ENCODE data around the gene FIBP. TPM values are rescaled to one million over a fixed set of nuclear protein-coding genes. Genes with fewer than 3 reads are reported as not detected.

The FIBP gene
- total and polyA plus RNA-seq, 2 experiments from 2014 or later: 200 to 201 TPM

GRCh38 chr11:65906602-65907001, 18.3 kb upstream of the FIBP start:
- Histone ChIP-seq H3K27me3 (replicated peaks; ENCODE audit: insufficient read depth) (no peaks in the 10 kb centered on the region), H3K27ac (no peak overlapping the region), H4K20me1 (ENCODE audit: insufficient read depth) (no peaks in the 10 kb centered on the region), H3K4me1 (ENCODE audit: insufficient read depth) (peaks cover 45% of the 10 kb centered on the region), H3K9ac (no peak overlapping the region), H3K9me2 (ENCODE audit: insufficient read depth) (no peaks in the 10 kb centered on the region), H3F3A (ENCODE audit: insufficient read depth) (peaks cover 30% of the 10 kb centered on the region), H3K9me3 (ENCODE audit: low read depth) (no peaks in the 10 kb centered on the region), H3K36me3 (ENCODE audit: low read depth) (no peaks in the 10 kb centered on the region), H3K4me2 (ENCODE audit: unreplicated experiment) (no peak overlapping the region), H3K79me2 (ENCODE audit: insufficient read depth) (peaks cover 7% of the 10 kb centered on the region), H3K4me3 (no peak overlapping the region), H2AFZ (no peak overlapping the region)
- 78 to 80% methylated on average over 5 of the region's 5 CpGs for WGBS, 2 experiments (ENCODE audit: low coverage in 1 of 2, low lambda C conversion rate in 2 of 2, missing lambda C conversion rate in 2 of 2)
- TF ChIP-seq EZH2phosphoT487 (IDR thresholded peaks at IDR 0.05; ENCODE audit: insufficient read depth, low read depth): no peak
- no peak for TF ChIP-seq EZH2 (IDR thresholded peaks at IDR 0.05; ENCODE audit: insufficient read depth, poor library complexity, severe bottlenecking)
- in situ Hi-C loops (cut with MboI): no loop called here
- peak; percentile 54 for DNase-seq

DNA sequence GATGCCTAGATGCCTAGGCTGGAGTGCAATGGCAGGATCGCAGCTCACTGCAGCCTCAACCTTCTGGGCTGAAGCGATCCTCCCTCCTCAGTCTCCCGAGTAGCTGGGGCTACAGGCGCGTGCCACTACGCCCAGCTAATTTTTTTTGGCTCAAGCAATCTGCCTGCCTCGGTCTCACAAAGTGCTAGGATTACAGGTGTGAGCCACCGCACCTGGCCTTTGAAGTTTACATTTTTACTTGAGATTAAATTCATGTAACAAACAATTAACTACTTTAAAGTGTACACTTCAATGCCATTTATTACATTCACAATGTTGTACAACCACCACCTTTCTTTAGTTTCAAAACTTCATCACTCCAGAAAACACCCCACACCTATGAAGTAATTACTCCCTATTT, 15.4 kb upstream of the FIBP start:
- peak overlapping the region; percentile 70 for H3K9ac ChIP-seq
- H3K27me3 ChIP-seq (replicated peaks; ENCODE audit: insufficient read depth): no peaks in the 10 kb centered on the region
- peak overlapping the region; percentile 99 for H3K27ac ChIP-seq
- no peaks in the 10 kb centered on the region for H3K9me2 ChIP-seq (ENCODE audit: insufficient read depth)
- H3K9me3 ChIP-seq (ENCODE audit: low read depth): no peaks in the 10 kb centered on the region
- H3K79me2 ChIP-seq (ENCODE audit: insufficient read depth): peaks cover 28% of the 10 kb centered on the region
- peaks cover 40% of the 10 kb centered on the region for H3K4me1 ChIP-seq (ENCODE audit: insufficient read depth)
- no peaks in the 10 kb centered on the region for H4K20me1 ChIP-seq (ENCODE audit: insufficient read depth)
- no peak overlapping the region for H2AFZ ChIP-seq
- H3F3A ChIP-seq (ENCODE audit: insufficient read depth): peaks cover 38% of the 10 kb centered on the region
- WGBS, 2 experiments (ENCODE audit: low coverage in 1 of 2, low lambda C conversion rate in 2 of 2, missing lambda C conversion rate in 2 of 2): 74 to 79% methylated on average over 8 of the region's 8 CpGs
- H3K4me2 ChIP-seq (ENCODE audit: unreplicated experiment): peak overlapping the region; percentile 69
- TF ChIP-seq EZH2 (IDR thresholded peaks at IDR 0.05; ENCODE audit: insufficient read depth, poor library complexity, severe bottlenecking): no peak
- no peak for TF ChIP-seq EZH2phosphoT487 (IDR thresholded peaks at IDR 0.05; ENCODE audit: insufficient read depth, low read depth)
- in situ Hi-C loops (cut with MboI): no loop called here
- no peak overlapping the region for H3K4me3 ChIP-seq
- DNase-seq: no peak
- peaks cover under 1% of the 10 kb centered on the region; the same call in 1 of the 2 replicates for H3K36me3 ChIP-seq (ENCODE audit: low read depth)

DNA sequence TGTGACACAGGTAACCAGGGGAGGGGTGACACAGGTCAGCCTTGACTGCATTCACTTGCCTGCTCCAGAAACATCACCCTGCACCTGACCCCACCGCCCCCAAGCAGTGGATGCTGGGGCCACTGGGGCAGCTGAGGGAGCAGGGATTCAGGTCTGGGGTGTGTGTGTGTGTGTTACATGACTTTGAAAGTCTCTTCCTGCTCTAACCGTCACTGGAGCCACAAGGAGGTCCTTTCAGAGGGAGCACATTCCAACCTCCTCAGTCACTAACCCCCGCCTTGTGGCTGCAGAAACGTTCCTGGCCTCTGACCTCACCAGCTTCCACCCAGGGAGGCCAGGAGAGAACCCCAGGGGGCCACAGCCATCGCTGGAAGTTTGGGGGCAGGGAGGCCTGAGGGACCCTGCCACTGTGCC, 14.8 kb upstream of the FIBP start:
- Histone ChIP-seq H3K4me1 (ENCODE audit: insufficient read depth) (peaks cover 44% of the 10 kb centered on the region), H3K9me2 (ENCODE audit: insufficient read depth) (no peaks in the 10 kb centered on the region), H4K20me1 (ENCODE audit: insufficient read depth) (no peaks in the 10 kb centered on the region), H3K4me3 (peak overlapping the region; percentile 36; the same call in 1 of the 2 replicates), H3K36me3 (ENCODE audit: low read depth) (peaks cover 7% of the 10 kb centered on the region; the same call in 1 of the 2 replicates), H3K79me2 (ENCODE audit: insufficient read depth) (peaks cover 35% of the 10 kb centered on the region), H3K27me3 (replicated peaks; ENCODE audit: insufficient read depth) (no peaks in the 10 kb centered on the region), H3K27ac (peak overlapping the region; percentile 99), H3F3A (ENCODE audit: insufficient read depth) (peaks cover 44% of the 10 kb centered on the region), H3K9me3 (ENCODE audit: low read depth) (no peaks in the 10 kb centered on the region), H3K4me2 (ENCODE audit: unreplicated experiment) (peak overlapping the region; percentile 69), H3K9ac (peak overlapping the region; percentile 70), H2AFZ (no peak overlapping the region)
- in situ Hi-C loops (cut with MboI): no loop called here
- DNase-seq: peak; percentile 95
- WGBS, 2 experiments (ENCODE audit: low coverage in 1 of 2, low lambda C conversion rate in 2 of 2, missing lambda C conversion rate in 2 of 2): 0% methylated on average over 5 of the region's 5 CpGs
- TF ChIP-seq EZH2 (IDR thresholded peaks at IDR 0.05; ENCODE audit: insufficient read depth, poor library complexity, severe bottlenecking) (no peak), EZH2phosphoT487 (IDR thresholded peaks at IDR 0.05; ENCODE audit: insufficient read depth, low read depth) (no peak)

DNA sequence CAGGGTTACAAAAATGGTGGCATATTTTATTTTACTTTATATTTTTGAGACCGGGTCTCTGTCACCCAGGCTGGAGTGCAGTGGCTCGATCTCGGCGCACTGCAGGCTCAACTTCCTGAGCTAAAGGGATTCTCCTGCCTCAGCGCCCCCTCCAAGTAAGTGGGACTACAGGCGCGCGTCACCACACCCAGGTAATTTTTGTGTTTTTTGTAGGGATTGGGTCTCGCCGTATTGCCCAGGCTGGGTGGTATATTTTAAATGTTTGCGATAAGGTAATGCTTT, 12.6 kb upstream of the FIBP start:
- H3K27ac ChIP-seq: peak overlapping the region; percentile 99
- peak overlapping the region; percentile 95; the same call in 1 of the 2 replicates for H3K4me3 ChIP-seq
- no peak overlapping the region for H2AFZ ChIP-seq
- peak overlapping the region; percentile 71 for H3K4me2 ChIP-seq (ENCODE audit: unreplicated experiment)
- H3F3A ChIP-seq (ENCODE audit: insufficient read depth): peaks cover 56% of the 10 kb centered on the region
- H3K9ac ChIP-seq: peak overlapping the region; percentile 35; the same call in 1 of the 2 replicates
- H3K79me2 ChIP-seq (ENCODE audit: insufficient read depth): peaks cover 57% of the 10 kb centered on the region
- H3K36me3 ChIP-seq (ENCODE audit: low read depth): peaks cover 22% of the 10 kb centered on the region; the same call in 1 of the 2 replicates
- H3K9me2 ChIP-seq (ENCODE audit: insufficient read depth): no peaks in the 10 kb centered on the region
- in situ Hi-C loops (cut with MboI): no loop called here
- H3K27me3 ChIP-seq (replicated peaks; ENCODE audit: insufficient read depth): no peaks in the 10 kb centered on the region
- peaks cover 7% of the 10 kb centered on the region; the same call in 1 of the 2 replicates for H4K20me1 ChIP-seq (ENCODE audit: insufficient read depth)
- H3K9me3 ChIP-seq (ENCODE audit: low read depth): no peaks in the 10 kb centered on the region
- no peak for DNase-seq
- 82 to 86% methylated on average over 11 of the region's 11 CpGs for WGBS, 2 experiments (ENCODE audit: low coverage in 1 of 2, low lambda C conversion rate in 2 of 2, missing lambda C conversion rate in 2 of 2)
- peaks cover 52% of the 10 kb centered on the region for H3K4me1 ChIP-seq (ENCODE audit: insufficient read depth)
- TF ChIP-seq EZH2phosphoT487 (IDR thresholded peaks at IDR 0.05; ENCODE audit: insufficient read depth, low read depth) (no peak), EZH2 (IDR thresholded peaks at IDR 0.05; ENCODE audit: insufficient read depth, poor library complexity, severe bottlenecking) (no peak)

Measured in GM23248 (cell line).